ENCODE measurements around the gene AQP7. TPM values are rescaled to one million over a fixed set of nuclear protein-coding genes. Genes with fewer than 3 reads are reported as not detected.
A peak's percentile ranks its signal among the peaks of the same experiment; 100 is the strongest.

Gene AQP7
- total RNA-seq, 4 donors from 2014 or later, result 2.1 to 10.7 (median 4.1) TPM

DNA sequence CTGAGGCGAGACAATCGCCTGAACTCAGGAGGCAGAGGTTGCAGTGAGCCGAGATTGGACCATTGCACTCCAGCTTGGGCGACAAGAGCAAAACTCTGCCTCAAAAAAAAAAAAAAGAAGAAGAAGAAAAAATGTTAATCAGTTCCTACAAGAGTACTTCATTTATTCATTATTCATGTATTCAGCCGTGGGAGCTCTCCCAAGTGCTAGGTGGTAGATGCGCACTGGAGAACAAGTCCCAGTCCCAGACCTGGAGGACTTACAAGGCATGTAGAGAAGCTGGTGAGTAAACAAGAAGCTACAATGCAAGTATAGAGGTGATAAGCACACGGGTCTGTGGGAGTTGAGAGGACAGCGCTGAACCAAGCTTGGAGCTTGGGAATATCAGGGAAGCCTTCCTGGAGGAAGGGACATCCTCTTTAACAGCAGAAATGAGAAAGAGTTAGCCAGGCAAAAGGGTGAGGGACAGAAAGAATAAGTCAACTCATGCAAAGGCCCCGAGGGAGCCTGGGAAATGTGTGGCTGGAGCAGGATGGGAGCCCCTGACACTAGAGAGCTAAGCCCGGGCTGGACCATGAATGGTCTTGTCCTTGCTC lies 17.4 kb upstream of the AQP7 start:
- no peak for TF ChIP-seq POLR2A (IDR thresholded peaks at IDR 0.05)
- TF ChIP-seq, protein P1, sequence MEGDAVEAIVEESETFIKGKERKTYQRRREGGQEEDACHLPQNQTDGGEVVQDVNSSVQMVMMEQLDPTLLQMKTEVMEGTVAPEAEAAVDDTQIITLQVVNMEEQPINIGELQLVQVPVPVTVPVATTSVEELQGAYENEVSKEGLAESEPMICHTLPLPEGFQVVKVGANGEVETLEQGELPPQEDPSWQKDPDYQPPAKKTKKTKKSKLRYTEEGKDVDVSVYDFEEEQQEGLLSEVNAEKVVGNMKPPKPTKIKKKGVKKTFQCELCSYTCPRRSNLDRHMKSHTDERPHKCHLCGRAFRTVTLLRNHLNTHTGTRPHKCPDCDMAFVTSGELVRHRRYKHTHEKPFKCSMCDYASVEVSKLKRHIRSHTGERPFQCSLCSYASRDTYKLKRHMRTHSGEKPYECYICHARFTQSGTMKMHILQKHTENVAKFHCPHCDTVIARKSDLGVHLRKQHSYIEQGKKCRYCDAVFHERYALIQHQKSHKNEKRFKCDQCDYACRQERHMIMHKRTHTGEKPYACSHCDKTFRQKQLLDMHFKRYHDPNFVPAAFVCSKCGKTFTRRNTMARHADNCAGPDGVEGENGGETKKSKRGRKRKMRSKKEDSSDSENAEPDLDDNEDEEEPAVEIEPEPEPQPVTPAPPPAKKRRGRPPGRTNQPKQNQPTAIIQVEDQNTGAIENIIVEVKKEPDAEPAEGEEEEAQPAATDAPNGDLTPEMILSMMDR (IDR thresholded peaks at IDR 0.05 in 4 of 5, conservative IDR thresholded peaks at IDR 0.05 in 1 of 5), result no peak
- no peaks in the 10 kb centered on the region for H3K4me1 ChIP-seq
- H3K9me3 ChIP-seq, result no peaks in the 10 kb centered on the region
- intact Hi-C loops (cut with DNase I; ENCODE audit: low total_unique reads) (no loop called here), in situ Hi-C loops (cut with MboI; ENCODE audit: low sequenced_read_pairs in 4 of 4) (loop anchor here in 1 of 4 donors (5.0 kb wide), 1 partner anchor 48 kb away; no protein-coding TSS in a partner anchor)
- ATAC-seq (no peak), DNase-seq (no peak)
- H3K36me3 ChIP-seq, result no peaks in the 10 kb centered on the region
- no peak overlapping the region for H3K27ac ChIP-seq
- H3K4me3 ChIP-seq, result no peak overlapping the region
- H3K27me3 ChIP-seq, result no peaks in the 10 kb centered on the region

DNA sequence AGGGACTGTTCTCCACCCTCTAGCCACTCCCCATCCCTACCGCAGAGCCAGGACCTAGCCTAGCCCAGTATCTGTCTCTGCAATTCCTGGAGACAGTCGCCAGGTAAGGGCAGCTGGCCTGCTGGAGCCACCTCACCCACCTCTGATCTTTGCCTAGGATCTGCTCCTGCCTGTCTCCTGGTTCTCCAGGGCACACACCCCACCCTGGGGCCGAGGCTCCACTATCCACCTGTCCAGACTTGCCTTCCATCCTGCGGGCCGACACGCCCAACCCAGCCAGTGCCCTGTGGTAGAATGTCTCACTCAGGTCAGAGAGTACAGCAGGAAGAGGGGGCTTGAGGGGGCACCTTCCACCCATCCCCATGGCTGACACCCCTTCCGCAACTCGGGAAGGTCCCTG lies 15.7 kb upstream of the AQP7 start:
- in situ Hi-C loops (cut with MboI; ENCODE audit: low sequenced_read_pairs in 4 of 4), result loop anchor here in 1 of 4 donors (5.0 kb wide), 1 partner anchor 46 kb away; no protein-coding TSS in a partner anchor
- intact Hi-C loops (cut with DNase I; ENCODE audit: low total_unique reads), result no loop called here
- H3K36me3 ChIP-seq, result no peaks in the 10 kb centered on the region
- H3K4me3 ChIP-seq, result no peak overlapping the region
- H3K9me3 ChIP-seq, result no peaks in the 10 kb centered on the region
- TF ChIP-seq, protein P1 (IDR thresholded peaks at IDR 0.05 in 4 of 5, conservative IDR thresholded peaks at IDR 0.05 in 1 of 5), result no peak
- no peak for TF ChIP-seq POLR2A (IDR thresholded peaks at IDR 0.05)
- no peak for ATAC-seq
- H3K27me3 ChIP-seq, result no peaks in the 10 kb centered on the region
- no peak overlapping the region for H3K27ac ChIP-seq
- no peak for DNase-seq
- H3K4me1 ChIP-seq, result no peaks in the 10 kb centered on the region

DNA sequence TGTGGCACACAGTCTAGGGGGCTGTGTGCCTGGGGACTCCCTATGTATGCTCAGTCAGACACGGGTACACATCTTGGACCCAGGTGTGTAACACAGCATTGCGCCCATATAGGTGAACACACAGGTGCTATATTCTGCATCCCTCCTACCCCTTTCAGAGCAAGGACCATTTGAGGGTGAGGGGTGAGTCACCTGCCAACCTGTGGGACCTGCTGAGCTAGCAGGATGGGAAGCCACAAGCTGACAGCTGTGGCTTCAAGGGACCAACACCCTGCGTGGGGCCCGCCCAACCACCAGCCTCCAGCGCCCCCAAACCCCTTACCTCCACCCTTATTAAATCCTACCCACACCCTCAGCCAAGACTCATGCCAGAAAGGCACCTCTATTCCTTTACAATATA lies 14.6 kb upstream of the AQP7 start:
- no peaks in the 10 kb centered on the region for H3K36me3 ChIP-seq
- no peak for TF ChIP-seq POLR2A (IDR thresholded peaks at IDR 0.05)
- TF ChIP-seq, protein P1 (IDR thresholded peaks at IDR 0.05 in 4 of 5, conservative IDR thresholded peaks at IDR 0.05 in 1 of 5), result no peak
- H3K4me3 ChIP-seq, result no peak overlapping the region
- ATAC-seq, result no peak
- DNase-seq, result no peak
- no peaks in the 10 kb centered on the region for H3K27me3 ChIP-seq
- no peaks in the 10 kb centered on the region for H3K4me1 ChIP-seq
- intact Hi-C loops (cut with DNase I; ENCODE audit: low total_unique reads), result no loop called here
- no peaks in the 10 kb centered on the region for H3K9me3 ChIP-seq
- in situ Hi-C loops (cut with MboI; ENCODE audit: low sequenced_read_pairs in 4 of 4), result loop anchor here in 1 of 4 donors (5.0 kb wide), 1 partner anchor 45 kb away; no protein-coding TSS in a partner anchor
- no peak overlapping the region for H3K27ac ChIP-seq

DNA sequence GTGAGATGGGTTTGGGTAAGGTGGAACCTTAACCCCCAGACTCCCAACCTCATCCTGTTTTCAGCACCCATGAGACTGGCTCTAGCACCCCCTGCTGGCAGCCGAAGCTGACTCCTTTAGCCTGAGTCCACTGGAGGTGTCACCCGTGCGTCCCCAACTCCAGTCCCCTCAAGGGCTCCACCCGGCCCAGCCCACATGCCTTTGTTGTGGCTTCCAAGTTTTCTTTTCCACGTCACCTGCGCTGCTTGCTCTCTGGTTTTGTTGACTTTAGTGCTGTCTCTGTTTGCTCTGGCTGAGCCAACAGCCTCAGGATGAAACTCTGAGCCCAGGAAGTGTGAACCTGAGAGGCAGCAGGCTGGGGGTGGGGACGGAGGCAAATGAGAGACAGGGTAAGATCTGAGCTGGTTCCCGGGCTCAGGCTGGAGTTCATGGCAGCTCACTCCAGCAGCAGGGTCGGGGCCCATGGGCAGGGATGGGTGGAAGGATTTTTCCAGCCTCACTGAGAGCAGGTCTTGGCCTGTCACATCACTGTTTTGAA lies 13.2 kb upstream of the AQP7 start:
- TF ChIP-seq POLR2A (IDR thresholded peaks at IDR 0.05), result no peak
- TF ChIP-seq, protein P1 (IDR thresholded peaks at IDR 0.05 in 4 of 5, conservative IDR thresholded peaks at IDR 0.05 in 1 of 5), result peak; percentile 63 to 84 (median 77)
- intact Hi-C loops (cut with DNase I; ENCODE audit: low total_unique reads) (loop anchor here (2.0 kb wide), 1 partner anchor 41 kb away; no protein-coding TSS in a partner anchor), in situ Hi-C loops (cut with MboI; ENCODE audit: low sequenced_read_pairs in 4 of 4) (loop anchor here in 1 of 4 donors (5.0 kb wide), 1 partner anchor 43 kb away; no protein-coding TSS in a partner anchor)
- Histone ChIP-seq H3K4me1 (no peaks in the 10 kb centered on the region), H3K4me3 (no peak overlapping the region), H3K27ac (no peak overlapping the region), H3K27me3 (no peaks in the 10 kb centered on the region), H3K36me3 (no peaks in the 10 kb centered on the region), H3K9me3 (no peaks in the 10 kb centered on the region)
- peak; percentile 74 to 83 for ATAC-seq
- DNase-seq, result peak; percentile 38 to 60

Measured in gastrocnemius medialis (tissue), 4 donors.